DOHH2 (cell line): Measurements from ENCODE around the gene CHD6.

ENCODE experiments used
- H3F3A ChIP-seq: fragments of 200-600 bp; sonication (generic), shearing (Covaris generic); 2 replicates; pipeline ENCODE4 v1.6.0; 2016; ENCODE audit warnings: antibody characterized with exemption, mild to moderate bottlenecking; ENCODE audit not compliant: control insufficient read depth, insufficient read depth
- H3K27ac ChIP-seq: fragments of 200-600 bp; sonication (generic); 2 replicates; pipeline ENCODE4 v1.5.1; 2014; ENCODE audit warnings: low read depth, mild to moderate bottlenecking, low read length, moderate library complexity
- H3K27me3 ChIP-seq: fragments of 200-600 bp; sonication (generic); 2 replicates; pipeline ENCODE4 v1.6.1; 2014; ENCODE audit warnings: mild to moderate bottlenecking, low read length, mixed read lengths; ENCODE audit not compliant: control insufficient read depth
- H3K36me3 ChIP-seq: fragments of 200-600 bp; sonication (generic); 2 replicates; pipeline ENCODE4 v1.6.1; 2014; ENCODE audit warnings: mild to moderate bottlenecking, low read length, moderate library complexity, mixed read lengths; ENCODE audit not compliant: control insufficient read depth
- H3K4me1 ChIP-seq: fragments of 200-600 bp; sonication (generic); 2 replicates; pipeline ENCODE4 v1.6.1; 2014; ENCODE audit warnings: mild to moderate bottlenecking, low read length, mixed read lengths; ENCODE audit not compliant: control insufficient read depth
- H3K4me2 ChIP-seq: fragments of 200-600 bp; sonication (generic); 2 replicates; pipeline ENCODE4 v1.6.0; 2014; ENCODE audit warnings: mild to moderate bottlenecking, low read length, moderate library complexity
- H3K4me3 ChIP-seq: fragments of 200-600 bp; sonication (generic); 2 replicates; pipeline ENCODE4 v1.5.1; 2014; ENCODE audit warnings: mild to moderate bottlenecking, low read length, mixed read lengths
- H3K79me2 ChIP-seq: fragments of 200-600 bp; sonication (generic); 2 replicates; pipeline ENCODE4 v1.6.1; 2014; ENCODE audit warnings: mild to moderate bottlenecking, low read length, mixed read lengths; ENCODE audit not compliant: control insufficient read depth
- H3K9me2 ChIP-seq: fragments of 200-600 bp; sonication (generic); replicated peaks from 2 replicates; pipeline ENCODE4 v1.6.1; 2014; ENCODE audit warnings: mild to moderate bottlenecking, low read length, mixed read lengths; ENCODE audit not compliant: control insufficient read depth
- H3K9me3 ChIP-seq: fragments of 200-600 bp; sonication (generic); 2 replicates; pipeline ENCODE4 v1.6.1; 2014; ENCODE audit warnings: antibody characterized with exemption, low read length, mixed read lengths; ENCODE audit not compliant: control insufficient read depth, insufficient read depth
- H4K20me1 ChIP-seq: fragments of 200-600 bp; sonication (generic); 2 replicates; pipeline ENCODE4 v1.6.0; 2014; ENCODE audit warnings: low read depth, mild to moderate bottlenecking, antibody characterized with exemption, low read length, moderate library complexity; ENCODE audit not compliant: control insufficient read depth, insufficient read depth
- EZH2phosphoT487 ChIP-seq: fragments of 200-600 bp; sonication (generic); IDR thresholded peaks from 2 replicates; pipeline ENCODE4 v1.6.1; 2017; ENCODE audit warnings: borderline replicate concordance, mild to moderate bottlenecking, antibody characterized with exemption, low read length, moderate library complexity, mixed read lengths
- TF ChIP-seq, protein P1 (sequence below): fragments of 200-600 bp; sonication (generic); IDR thresholded peaks from one replicate; pipeline ENCODE4 v1.5.1; 2014; ENCODE audit warnings: antibody characterized with exemption, mild to moderate bottlenecking, low read depth, low read length; ENCODE audit not compliant: poor library complexity, severe bottlenecking

Gene CHD6

DNA sequence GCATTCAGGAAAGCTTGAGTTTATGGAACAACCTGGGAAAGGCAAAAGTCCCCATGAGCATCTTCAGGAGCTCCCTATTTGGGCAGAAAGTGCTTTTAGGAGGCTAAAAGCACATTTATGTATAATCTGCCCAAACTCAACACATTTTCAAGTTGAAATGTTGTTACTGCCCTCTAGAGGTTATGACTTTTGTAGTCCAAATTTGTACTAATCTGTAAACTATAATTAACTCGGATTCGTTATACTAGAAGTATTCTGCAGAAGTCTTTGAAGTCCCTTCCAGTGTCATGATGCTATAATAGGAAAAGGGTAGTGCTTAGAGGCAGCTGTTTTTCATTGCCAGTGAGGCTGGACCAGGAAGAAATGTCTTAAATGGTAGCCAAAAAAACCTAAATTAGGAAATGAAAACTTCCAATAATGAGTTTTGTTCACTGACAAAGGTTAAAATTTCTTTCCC lies 206.8 kb downstream of the CHD6 start:
- Histone ChIP-seq H3K27ac (no peak overlapping the region), H3K9me3 (no peaks in the 10 kb centered on the region), H3K36me3 (peaks cover 63% of the 10 kb centered on the region), H3K4me1 (peaks cover 11% of the 10 kb centered on the region), H3K4me2 (no peak overlapping the region), H4K20me1 (no peaks in the 10 kb centered on the region), H3K9me2 (no peaks in the 10 kb centered on the region), H3K79me2 (no peaks in the 10 kb centered on the region), H3K27me3 (no peaks in the 10 kb centered on the region), H3K4me3 (no peak overlapping the region), H3F3A (no peaks in the 10 kb centered on the region)
- TF ChIP-seq EZH2phosphoT487 = no peak
- TF ChIP-seq, protein P1, sequence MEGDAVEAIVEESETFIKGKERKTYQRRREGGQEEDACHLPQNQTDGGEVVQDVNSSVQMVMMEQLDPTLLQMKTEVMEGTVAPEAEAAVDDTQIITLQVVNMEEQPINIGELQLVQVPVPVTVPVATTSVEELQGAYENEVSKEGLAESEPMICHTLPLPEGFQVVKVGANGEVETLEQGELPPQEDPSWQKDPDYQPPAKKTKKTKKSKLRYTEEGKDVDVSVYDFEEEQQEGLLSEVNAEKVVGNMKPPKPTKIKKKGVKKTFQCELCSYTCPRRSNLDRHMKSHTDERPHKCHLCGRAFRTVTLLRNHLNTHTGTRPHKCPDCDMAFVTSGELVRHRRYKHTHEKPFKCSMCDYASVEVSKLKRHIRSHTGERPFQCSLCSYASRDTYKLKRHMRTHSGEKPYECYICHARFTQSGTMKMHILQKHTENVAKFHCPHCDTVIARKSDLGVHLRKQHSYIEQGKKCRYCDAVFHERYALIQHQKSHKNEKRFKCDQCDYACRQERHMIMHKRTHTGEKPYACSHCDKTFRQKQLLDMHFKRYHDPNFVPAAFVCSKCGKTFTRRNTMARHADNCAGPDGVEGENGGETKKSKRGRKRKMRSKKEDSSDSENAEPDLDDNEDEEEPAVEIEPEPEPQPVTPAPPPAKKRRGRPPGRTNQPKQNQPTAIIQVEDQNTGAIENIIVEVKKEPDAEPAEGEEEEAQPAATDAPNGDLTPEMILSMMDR = peak; percentile 61

DNA sequence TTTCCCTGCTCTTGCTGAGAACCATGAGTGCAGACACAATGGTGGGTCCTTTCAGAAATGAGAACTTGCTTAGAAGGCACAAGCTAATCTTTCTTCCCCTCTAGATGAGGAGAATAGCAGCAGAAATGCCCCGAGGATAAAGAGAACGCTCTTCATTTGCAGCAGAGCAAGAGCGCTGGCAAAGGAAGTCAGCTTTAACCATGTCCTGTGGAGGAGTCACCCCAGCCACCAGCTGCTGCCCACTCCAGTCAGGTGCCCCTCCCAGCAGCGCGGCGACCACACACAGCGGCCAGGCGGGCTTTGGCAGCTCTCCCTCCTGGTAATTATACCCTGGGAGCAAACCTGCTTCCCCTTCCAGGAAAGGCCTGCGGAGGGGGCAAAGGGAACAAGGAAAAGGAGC lies 209.2 kb downstream of the CHD6 start:
- Histone ChIP-seq H3F3A (no peaks in the 10 kb centered on the region), H3K4me2 (no peak overlapping the region), H3K4me3 (no peak overlapping the region), H3K27me3 (no peaks in the 10 kb centered on the region), H3K36me3 (peaks cover 54% of the 10 kb centered on the region), H3K79me2 (no peaks in the 10 kb centered on the region), H3K4me1 (peaks cover 11% of the 10 kb centered on the region), H3K9me3 (no peaks in the 10 kb centered on the region), H3K9me2 (no peaks in the 10 kb centered on the region), H4K20me1 (no peaks in the 10 kb centered on the region), H3K27ac (no peak overlapping the region)
- TF ChIP-seq, protein P1 = no peak

DNA sequence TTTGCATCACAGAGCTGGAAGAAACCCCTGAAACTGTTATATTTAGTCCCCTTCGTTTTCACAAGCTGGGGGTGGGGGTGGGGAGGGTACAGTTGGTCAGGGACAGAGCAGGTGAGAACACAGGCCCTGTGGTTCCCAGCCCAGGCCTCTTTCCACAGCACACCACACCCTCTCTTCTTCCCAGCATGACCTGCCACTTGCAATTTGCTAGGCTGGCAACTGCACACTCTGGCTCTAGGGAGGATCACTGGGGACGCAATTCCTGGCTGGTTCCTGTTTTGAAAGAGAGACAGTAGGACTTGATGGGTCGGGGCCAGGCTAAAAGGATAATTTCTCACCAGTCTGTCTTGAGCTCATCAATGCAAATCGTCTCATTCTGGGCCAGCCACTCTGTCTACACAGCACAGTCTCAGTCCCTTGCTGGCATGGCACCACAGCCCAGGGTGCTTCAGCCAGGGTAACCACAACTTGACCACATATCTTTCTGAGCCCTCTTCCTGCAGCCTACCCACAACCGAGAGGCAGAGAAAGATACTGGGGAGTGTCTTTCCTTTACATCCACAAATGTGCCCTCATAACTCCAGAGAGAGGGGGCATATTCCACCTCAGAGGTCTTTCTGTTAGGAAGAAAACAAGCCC lies 209.9 kb downstream of the CHD6 start:
- Histone ChIP-seq H4K20me1 (no peaks in the 10 kb centered on the region), H3F3A (no peaks in the 10 kb centered on the region), H3K27me3 (no peaks in the 10 kb centered on the region), H3K9me2 (no peaks in the 10 kb centered on the region), H3K9me3 (no peaks in the 10 kb centered on the region), H3K36me3 (peaks cover 51% of the 10 kb centered on the region), H3K27ac (no peak overlapping the region), H3K4me3 (no peak overlapping the region), H3K4me1 (peaks cover 8% of the 10 kb centered on the region), H3K4me2 (no peak overlapping the region), H3K79me2 (no peaks in the 10 kb centered on the region)
- TF ChIP-seq, protein P1 = no peak
- no peak for TF ChIP-seq EZH2phosphoT487
